ENCODE measurements around the gene CD81.

The CD81 gene

DNA sequence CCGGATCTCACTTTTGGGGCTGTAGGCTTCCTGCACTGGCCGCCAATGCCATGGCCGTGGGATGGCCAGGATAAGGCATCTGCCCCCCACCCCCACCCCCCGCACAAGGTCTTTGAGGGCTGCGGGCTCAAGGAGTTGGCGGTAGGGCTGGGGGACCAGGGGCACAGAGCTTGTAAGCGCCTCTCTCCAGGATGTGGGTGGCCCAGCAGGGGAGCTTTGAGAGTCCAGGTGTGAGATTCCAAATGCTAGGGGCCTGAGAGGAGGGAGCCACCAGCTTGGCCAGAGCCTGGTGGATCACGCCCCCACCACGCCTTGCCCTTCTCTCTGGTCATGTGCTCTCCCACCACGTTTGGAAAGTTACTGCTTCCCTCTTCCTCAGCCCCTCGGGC lies 5.0 kb downstream of the CD81 start:
- TF ChIP-seq ZNF8 (CRISPR knock-in tag; IDR thresholded peaks at IDR 0.05) = no peak
- TF ChIP-seq, protein P1, sequence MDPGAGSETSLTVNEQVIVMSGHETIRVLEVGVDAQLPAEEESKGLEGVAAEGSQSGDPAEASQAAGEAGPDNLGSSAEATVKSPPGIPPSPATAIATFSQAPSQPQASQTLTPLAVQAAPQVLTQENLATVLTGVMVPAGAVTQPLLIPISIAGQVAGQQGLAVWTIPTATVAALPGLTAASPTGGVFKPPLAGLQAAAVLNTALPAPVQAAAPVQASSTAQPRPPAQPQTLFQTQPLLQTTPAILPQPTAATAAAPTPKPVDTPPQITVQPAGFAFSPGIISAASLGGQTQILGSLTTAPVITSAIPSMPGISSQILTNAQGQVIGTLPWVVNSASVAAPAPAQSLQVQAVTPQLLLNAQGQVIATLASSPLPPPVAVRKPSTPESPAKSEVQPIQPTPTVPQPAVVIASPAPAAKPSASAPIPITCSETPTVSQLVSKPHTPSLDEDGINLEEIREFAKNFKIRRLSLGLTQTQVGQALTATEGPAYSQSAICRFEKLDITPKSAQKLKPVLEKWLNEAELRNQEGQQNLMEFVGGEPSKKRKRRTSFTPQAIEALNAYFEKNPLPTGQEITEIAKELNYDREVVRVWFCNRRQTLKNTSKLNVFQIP (CRISPR knock-in tag; IDR thresholded peaks at IDR 0.05; ENCODE audit: borderline replicate concordance, low read depth) = no peak
- no peak for TF ChIP-seq ZFP3 (CRISPR knock-in tag; IDR thresholded peaks at IDR 0.05)
- TF ChIP-seq ISL1 (CRISPR knock-in tag; IDR thresholded peaks at IDR 0.05) = no peak
- ATAC-seq = no peak

DNA sequence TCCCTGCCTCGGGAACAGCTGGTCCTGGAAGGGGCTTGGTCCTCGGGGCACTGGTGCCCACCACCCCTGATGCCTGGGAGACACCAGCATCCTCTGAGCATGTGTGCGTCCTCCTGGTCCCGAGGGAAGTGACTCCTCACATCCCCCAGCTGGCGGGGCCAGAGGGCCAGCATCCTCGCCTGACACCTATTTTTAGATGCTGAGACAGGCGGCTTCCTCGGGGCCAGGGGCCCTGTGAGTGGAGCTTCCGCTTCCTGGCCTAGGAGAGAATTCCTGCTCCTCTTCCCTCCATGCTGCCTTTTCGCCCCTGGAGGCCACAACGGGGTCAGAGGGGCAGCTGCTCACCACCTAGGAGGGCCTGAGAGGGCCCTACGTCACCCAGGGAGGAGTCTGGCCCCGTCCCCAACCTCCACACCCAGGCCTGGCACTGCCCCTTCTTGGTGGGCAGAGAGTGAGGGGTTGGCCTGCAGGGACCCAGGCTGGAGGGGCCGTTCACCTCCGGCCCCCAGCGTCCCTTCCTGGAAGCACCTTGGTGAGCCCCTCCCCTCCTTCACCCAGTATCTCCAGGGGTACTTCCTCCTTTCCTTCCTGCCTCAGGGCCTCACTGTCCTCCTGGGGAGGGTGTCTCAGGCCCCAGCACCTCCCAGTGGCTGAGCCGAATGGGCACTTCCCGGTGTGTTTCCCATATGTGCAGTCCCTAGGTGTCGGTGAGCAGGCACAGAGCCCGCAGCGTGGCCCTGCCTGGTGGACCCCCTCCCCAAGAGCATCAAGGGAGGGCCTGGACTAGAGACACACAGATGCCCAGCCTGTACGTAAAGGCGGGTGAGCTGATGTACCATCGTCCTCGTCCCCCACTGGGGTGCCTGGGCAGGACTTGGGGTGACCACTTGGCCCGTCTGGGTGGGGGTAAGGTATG lies 6.1 kb downstream of the CD81 start:
- ATAC-seq = no peak
- TF ChIP-seq OSR1 (CRISPR knock-in tag; IDR thresholded peaks at IDR 0.05) (no peak), ISL1 (CRISPR knock-in tag; IDR thresholded peaks at IDR 0.05) (no peak), ZFP3 (CRISPR knock-in tag; IDR thresholded peaks at IDR 0.05) (no peak)
- TF ChIP-seq, protein P2, sequence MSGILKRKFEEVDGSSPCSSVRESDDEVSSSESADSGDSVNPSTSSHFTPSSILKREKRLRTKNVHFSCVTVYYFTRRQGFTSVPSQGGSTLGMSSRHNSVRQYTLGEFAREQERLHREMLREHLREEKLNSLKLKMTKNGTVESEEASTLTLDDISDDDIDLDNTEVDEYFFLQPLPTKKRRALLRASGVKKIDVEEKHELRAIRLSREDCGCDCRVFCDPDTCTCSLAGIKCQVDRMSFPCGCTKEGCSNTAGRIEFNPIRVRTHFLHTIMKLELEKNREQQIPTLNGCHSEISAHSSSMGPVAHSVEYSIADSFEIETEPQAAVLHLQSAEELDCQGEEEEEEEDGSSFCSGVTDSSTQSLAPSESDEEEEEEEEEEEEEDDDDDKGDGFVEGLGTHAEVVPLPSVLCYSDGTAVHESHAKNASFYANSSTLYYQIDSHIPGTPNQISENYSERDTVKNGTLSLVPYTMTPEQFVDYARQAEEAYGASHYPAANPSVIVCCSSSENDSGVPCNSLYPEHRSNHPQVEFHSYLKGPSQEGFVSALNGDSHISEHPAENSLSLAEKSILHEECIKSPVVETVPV (CRISPR knock-in tag; IDR thresholded peaks at IDR 0.05) = no peak

DNA sequence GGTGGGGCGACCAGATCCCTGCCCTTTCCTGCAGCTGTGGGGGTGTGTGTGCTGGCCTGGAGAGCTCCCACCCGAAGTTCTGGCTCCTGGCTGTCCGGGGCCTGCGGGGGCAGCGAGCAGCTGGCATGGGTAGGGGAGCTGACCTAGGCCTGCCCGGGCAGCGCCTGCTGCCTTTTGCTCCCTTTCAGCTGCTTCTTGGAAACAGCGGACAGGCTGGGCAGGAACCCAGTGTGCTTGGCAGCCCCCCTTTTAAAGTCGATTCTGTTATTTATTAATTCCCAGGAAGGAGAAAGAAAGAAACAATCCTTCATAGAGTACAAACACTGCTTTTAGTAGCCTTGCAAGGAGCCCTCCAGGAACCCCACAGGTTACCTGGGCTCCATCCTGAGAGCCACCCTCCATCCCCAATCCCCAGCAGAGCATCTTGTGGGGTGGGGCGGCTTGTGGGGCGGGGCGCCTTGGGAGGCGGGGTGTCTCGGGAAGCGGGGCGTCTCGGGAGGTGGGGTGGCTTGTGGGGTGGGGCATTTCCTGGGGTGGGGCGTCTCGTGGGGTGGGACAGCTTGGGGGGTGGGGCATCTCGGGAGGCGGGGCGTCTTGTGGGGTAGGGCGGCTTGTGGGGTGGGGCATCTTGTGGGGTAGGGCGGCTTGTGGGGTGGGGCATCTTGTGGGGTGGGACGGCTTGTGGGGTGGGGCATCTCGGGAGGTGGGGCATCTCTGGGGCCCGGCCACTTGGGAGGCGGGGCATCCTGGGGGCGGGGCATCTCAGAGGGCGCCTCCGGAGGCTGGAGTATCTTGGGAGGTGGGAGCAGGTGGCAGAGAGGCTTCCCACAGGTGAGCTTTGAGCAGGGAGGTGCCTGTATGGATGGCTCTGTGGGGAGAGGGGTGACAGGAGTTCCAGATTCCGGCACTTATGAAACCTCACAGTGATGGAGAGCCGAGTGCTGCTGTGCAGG lies 7.0 kb downstream of the CD81 start:
- TF ChIP-seq, protein P1 (CRISPR knock-in tag; IDR thresholded peaks at IDR 0.05; ENCODE audit: borderline replicate concordance, low read depth) = no peak
- TF ChIP-seq ZFP30 (CRISPR knock-in tag; IDR thresholded peaks at IDR 0.05) (no peak), ZFP3 (CRISPR knock-in tag; IDR thresholded peaks at IDR 0.05) (no peak), GLIS3 (CRISPR knock-in tag; IDR thresholded peaks at IDR 0.05) (no peak), ZNF70 (CRISPR knock-in tag; IDR thresholded peaks at IDR 0.05) (no peak), ZNF8 (CRISPR knock-in tag; IDR thresholded peaks at IDR 0.05) (no peak)
- ATAC-seq = no peak

DNA sequence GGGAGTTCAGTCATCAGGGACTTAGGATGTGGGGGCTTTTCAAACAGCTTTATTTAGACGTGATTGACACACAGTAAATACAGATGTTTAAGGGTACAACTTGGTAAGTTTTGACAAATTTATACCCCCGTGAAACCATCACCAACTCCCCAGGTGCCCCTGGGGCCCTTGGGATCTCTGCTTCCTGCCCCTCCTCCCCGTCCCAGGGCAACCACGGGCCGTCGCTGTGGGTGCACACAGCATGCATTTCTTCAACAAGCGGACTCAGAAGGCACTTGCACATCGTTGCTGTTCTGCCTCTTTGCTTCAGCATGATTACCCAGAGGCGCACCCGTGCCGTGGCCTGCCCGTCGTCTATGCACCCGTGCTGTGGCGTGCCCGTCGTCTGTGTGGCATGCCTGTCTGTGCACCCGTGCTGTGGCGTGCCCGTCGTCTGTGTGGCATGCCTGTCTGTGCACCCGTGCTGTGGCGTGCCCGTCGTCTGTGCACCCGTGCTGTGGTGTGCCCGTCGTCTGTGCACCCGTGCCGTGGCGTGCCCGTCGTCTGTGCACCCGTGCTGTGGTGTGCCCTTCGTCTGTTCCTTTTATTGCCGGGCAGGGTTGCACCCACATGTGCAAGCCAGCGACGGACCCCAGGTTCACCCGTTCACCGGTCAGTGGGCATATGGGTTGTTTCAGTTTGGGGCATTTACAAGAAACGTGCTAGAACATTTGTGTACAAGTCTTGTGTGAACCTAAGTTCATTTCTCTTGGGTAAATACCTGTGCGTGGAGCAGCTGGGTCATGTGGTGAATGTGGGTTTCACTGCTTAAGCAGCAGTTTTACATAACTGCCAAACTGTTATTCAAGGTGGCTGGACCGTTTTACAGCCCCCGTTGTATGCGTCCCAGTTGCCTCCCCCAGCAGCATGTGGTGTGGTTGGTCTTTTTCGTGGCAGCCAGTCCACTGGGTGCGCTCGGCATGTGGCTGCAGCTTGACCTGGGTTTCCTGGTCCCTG lies 8.3 kb downstream of the CD81 start:
- TF ChIP-seq CSDC2 (CRISPR knock-in tag; IDR thresholded peaks at IDR 0.05) (no peak), ZC3H10 (CRISPR knock-in tag; IDR thresholded peaks at IDR 0.05) (no peak)
- TF ChIP-seq, protein P1 (CRISPR knock-in tag; IDR thresholded peaks at IDR 0.05; ENCODE audit: borderline replicate concordance, low read depth) = no peak
- no peak for ATAC-seq

DNA sequence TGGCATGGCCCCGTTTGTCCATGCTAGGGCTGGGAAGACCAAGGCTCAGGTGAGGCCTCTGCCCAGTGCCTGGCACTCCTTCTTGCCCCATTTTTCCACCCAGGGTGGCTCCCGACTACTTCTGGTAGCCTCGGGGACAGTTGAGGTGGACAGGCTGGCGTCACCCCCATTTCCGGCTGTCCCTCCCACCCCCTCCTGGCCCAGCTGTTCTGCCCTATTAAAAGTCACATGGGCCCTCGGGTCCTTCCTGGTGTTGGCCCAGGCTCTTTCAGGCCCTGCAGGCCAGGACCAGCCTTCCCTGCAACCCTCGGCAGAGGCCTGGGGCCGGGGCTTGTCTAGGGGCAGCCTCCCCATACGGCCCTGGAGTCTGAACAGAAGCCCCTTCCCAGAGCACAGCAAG lies 9.5 kb downstream of the CD81 start:
- no peak for TF ChIP-seq ISL1 (CRISPR knock-in tag; IDR thresholded peaks at IDR 0.05)
- TF ChIP-seq ZNF70 (CRISPR knock-in tag; IDR thresholded peaks at IDR 0.05) = no peak
- no peak for TF ChIP-seq ZNF565 (CRISPR knock-in tag; conservative IDR thresholded peaks at IDR 0.05; ENCODE audit: low read depth)
- TF ChIP-seq ZFP30 (CRISPR knock-in tag; IDR thresholded peaks at IDR 0.05) = no peak
- no peak for TF ChIP-seq GLIS3 (CRISPR knock-in tag; IDR thresholded peaks at IDR 0.05)
- ATAC-seq = no peak
